ENCODE results near the gene GPR143.

Gene GPR143

DNA sequence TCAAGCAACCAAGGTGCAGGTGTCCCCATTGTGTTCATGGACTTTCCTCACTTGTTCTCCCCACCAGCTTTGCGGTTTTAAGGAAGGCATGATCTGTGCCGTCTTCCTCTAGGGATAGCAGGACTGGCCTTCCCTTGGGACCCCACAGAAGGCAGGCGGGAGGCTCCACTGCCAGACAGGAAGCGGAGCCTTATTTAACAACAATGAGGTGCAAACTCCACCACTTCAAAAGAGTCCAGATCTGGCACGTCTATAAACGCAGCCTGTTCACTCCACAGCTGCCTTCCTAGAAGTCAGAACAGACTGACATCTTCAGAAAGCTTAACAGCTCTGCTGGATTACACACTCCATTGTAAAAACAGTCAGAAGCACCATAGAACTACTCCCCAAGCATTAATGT, 1.7 kb upstream of the GPR143 start:
- no peak for DNase-seq

DNA sequence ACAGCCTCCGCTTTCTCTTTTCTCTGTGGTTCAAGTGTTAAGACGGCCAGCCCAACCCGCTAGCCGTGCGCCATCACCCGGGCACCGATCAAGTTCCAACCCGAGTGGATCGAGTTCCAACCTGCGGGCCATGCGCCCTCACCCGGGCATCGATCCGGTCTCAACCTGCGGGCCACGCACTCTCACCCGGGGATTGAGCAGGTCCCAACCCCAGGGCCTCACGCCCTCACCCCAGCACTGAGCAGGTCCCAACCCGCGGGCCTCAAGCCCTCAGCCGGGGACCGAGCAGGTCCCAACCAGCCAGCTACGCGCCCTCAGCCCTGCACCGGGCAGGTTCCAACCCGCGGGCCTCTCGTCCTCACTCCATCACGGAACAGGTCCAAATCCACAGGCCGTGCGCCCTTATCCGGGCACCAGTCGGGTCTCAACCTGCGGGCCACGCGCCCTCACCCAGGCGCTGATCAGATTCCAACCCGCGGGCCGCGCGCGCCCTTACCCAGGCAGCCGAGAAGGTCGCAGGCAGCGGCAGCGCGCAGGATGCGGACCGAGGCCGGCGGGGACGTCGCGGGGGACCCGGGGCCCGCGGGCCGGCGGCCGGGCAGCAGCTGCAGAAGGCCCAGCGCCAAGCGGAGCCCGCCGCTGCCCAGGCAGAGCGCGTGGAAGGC, 443 bp downstream of the GPR143 start:
- DNase-seq, result no peak

DNA sequence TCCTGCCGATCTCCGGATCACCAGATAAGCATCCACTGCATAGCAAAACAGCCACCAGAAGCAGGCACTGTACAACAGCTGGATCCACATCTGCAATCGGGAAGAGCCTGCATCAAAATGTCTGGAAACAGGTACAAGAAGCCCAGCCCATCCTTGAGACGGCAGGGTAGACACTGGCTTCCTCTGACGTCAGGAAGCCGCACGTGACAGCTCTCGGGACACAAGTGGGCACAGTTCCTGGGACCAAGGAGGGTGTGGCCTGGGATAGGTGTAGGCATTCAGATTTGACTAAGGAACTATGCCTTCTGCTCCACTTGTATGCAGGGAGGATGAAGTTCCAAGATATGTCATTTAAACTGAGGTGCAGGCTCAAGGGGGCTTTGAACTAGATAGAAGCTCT, 6.3 kb downstream of the GPR143 start:
- no peak for DNase-seq

- DNase-seq, result no peak
Measured at GRCh38 chrX:9758021-9758638, 7.5 kb downstream of the GPR143 start.

DNA sequence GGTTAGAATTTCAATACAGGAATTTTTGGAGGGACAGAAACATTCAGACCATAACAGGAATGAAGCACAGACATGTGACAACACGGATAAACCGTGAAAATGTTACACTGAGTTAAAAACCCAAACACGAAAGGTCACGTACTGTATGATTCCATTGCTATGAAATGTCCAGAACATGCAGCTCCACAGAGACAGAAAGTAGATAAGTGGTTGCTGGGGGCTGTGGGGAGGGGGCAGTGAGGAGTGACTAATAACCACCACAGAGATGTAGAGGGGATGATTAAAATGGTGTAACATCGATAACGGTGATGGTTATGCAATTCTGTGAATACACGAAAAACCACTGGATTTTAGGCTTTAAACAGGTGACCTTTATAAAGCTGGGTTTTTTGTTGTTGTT, 8.3 kb downstream of the GPR143 start:
- no peak for DNase-seq

GRCh38 chrX:9749146-9749692, 16.4 kb downstream of the GPR143 start:
- DNase-seq, result no peak

DNA sequence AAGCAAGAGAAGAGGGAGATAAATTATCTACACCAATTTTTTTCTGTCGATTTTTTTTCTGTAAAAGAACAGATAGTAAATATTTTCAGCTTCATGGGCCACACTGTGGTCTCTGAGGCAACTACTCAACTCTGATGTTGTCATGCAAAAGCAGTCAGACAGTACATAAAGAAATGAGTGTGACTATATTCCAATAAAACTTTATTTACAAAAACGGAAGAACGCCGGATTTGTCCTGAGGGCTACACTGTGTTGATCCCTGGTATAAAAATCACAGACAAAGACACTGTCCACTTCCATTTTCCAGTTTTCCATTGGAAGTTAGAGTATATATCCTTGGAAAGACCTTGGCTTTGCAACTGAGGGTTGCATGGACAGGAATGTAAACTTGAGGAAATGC, 18.0 kb downstream of the GPR143 start:
- no peak for DNase-seq

GRCh38 chrX:9746148-9746888, 19.3 kb downstream of the GPR143 start:
- no peak for DNase-seq

GRCh38 chrX:9745417-9746115, 20.1 kb downstream of the GPR143 start:
- DNase-seq, result no peak

DNA sequence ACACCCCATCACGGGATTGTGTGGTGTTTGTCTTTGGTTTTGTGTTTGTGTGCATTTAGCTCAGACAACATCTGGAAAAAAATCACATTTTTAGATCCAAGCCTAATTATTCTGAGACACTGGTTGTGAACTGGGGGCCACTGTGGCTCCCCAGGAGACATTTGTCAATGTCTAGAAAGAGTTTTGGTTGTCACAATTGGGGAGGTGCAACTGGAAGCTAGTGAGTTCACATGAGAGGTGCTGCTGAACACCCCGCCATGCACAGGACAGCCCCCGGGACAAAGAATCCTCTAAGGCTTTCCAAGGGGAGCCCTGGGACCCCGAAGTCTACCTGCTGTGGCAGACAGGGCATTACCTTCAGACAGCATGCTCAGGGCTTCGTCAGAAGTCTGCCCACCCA, 26.5 kb downstream of the GPR143 start:
- no peak for DNase-seq

- no peak for DNase-seq
Measured at GRCh38 chrX:9738151-9738550, 27.5 kb downstream of the GPR143 start.

- no peak for DNase-seq
Measured at GRCh38 chrX:9737363-9737762, 28.3 kb downstream of the GPR143 start.

DNA sequence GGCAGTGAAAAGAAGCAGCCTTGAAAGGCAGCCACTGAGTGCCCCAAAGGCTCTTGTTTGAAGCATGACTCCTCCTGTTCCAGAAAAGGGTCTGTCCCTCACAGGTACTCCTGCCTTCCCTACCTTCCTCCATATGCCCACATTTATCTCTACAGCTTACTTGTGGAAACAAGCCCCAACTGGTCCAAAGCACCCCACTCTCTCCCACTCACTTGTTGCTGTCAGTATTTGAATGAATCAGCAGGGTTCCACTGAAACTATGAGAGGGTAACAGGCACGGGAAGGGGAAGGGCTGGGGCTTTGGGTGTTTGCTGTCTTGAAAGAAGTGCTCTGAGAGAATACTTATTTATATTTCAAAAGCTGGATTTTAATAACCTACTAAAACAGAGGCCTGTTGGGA, 34.9 kb downstream of the GPR143 start:
- DNase-seq, result no peak

DNA sequence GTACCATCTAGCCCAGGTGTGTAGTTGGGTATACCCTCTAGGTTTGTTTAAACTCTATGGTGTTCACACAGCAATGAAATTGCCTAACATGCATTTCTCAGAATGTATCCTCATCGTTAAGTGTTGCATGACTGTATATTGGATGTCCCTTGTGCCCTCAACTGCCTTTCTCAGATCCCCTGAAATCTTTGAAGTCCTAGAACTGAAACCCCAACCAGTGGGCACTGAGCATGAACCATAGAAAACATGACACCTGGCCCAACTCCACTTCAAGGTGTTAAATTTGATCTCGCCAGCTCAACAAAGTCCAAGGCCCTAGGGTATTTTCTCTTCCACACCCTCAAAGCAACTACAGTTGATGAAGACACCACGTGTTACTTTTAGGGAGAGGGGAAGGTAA, 35.6 kb downstream of the GPR143 start:
- DNase-seq, result no peak

DNA sequence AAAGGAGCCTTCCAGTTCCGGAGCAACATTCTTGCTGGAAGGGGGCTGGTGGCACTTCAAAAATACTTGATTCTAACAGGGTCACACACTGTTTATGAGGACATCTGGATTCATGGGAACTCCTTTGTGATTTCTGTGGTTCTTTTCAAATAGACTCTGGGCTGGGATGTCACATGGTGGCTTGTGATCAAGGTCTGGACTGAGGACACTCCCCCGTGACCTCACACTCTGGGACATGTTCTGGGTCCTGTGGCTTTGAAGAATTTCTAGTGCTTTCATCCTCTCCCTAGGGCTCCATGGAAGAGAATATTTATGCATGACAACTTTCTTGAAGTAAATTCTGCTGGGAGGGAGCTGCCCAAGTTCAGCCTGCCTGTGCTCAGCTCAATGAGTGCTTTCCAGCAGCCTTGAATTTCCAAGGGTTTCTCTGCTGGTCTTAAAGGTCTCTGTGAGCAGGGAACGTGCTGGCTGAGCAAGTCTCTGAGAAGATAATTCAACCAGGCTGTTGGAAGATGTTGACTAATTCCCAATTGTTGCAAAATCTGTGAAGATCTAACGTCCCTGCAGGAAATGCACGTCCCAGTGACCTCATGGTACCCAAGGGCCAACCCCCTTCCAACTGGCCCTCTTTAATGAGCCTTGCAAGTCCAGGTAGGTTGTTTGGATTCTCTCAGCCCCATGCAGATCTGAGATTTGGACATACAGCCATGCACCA, 36.3 kb downstream of the GPR143 start:
- DNase-seq, result no peak

- DNase-seq, result no peak
Measured at GRCh38 chrX:9728261-9728660, 37.4 kb downstream of the GPR143 start.

DNA sequence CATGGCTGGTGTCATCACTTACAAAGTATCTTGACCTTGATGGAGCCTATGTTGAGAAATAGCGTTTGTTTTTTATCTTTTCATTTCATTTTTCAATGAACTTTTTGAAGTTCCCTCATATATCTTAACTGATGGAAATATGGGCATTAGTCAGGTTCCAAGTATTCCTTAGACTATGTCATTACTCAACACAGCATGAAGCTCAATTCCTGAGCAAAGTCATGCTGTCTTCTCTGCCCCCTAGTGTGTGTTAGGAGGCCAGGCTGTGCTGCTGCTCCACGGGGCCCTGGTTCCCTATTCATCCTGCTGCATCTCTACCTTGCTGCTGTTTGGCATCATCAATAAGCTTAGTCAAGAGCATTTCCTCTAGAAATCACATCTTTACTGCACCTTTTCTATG, 40.9 kb downstream of the GPR143 start:
- DNase-seq, result no peak

DNA sequence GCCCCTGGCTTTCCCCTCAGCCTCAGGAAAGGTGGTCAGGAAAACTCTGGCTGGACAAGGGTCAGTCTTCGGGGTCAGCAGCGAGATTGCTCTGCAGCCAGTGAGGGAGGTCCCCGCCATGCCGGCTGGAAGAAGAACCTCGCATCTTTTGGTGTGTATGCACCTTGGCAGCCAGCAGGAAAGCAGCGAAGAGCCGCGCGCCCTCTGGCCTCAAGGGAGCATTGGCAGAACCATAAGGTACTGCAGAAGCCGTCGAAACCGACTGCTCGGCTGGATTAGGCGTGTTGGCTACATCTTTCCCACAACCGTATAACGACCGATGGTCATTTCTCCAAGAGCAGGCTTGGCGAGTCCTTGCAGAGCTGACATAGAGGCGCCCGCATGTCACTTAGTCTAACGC, 48.3 kb downstream of the GPR143 start:
- no peak for DNase-seq

GRCh38 chrX:9710332-9710731, 55.3 kb downstream of the GPR143 start:
- no peak for DNase-seq

DNA sequence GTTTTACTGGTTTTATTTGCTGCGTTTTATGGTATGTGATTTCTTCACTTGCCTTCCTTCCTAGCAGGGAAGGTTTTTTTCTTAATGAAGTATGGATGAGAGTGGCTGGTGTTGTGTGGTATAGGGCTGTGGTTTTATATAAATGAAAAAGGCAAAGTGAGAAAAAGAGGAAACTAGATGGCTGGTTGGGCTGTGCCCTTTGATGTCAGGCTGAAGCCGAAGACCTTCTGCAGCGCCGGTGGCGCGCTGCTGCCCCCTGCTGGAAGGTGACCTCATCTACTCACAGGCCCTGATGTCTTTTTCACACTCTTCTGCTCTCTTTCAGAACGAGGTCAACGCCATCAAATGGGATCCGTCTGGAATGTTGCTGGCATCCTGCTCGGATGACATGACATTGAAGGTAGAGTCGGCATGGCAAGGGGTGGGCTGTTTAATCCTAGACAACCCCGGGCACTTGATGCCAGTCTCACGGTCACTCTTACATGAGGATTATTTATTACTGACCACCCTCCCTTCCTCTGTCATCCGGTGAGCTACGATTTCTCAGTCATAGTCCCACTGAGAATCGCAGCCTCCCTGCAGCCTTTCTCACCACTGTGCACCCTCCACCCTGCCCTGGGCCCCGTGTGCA, 56.6 kb downstream of the GPR143 start:
- peak; percentile 31 for DNase-seq

- no peak for DNase-seq
Measured at GRCh38 chrX:9708086-9708485, 57.6 kb downstream of the GPR143 start.

GRCh38 chrX:9707306-9708033, 58.2 kb downstream of the GPR143 start:
- DNase-seq, result no peak
